OCI-LY1 (cell line): ENCODE measurements around the gene SDK1.

Source experiments
- H2AFZ ChIP-seq: fragments of 200-600 bp; sonication (generic), shearing (Covaris generic); 2 replicates; pipeline ENCODE4 v1.6.0; 2014; ENCODE audit warnings: antibody characterized with exemption, mild to moderate bottlenecking, low read length
- H3F3A ChIP-seq: fragments of 200-600 bp; sonication (generic), shearing (Covaris generic); 2 replicates; pipeline ENCODE4 v1.6.0; 2014; ENCODE audit warnings: mild to moderate bottlenecking, antibody characterized with exemption, low read length, moderate library complexity; ENCODE audit not compliant: insufficient read depth
- H3K27ac ChIP-seq: fragments of 200-600 bp; sonication (generic); 2 replicates; pipeline ENCODE4 v1.5.1; 2014; ENCODE audit warnings: low read length, mixed run types, mild to moderate bottlenecking, low read depth; ENCODE audit not compliant: poor library complexity, severe bottlenecking
- H3K27me3 ChIP-seq: fragments of 200-600 bp; sonication (generic); 2 replicates; pipeline ENCODE4 v1.6.0; 2014; ENCODE audit warnings: antibody characterized with exemption, mild to moderate bottlenecking, low read length, moderate library complexity; ENCODE audit not compliant: insufficient read depth
- H3K36me3 ChIP-seq: fragments of 200-600 bp; sonication (generic); 2 replicates; pipeline ENCODE4 v1.6.1; 2014; ENCODE audit warnings: mild to moderate bottlenecking, antibody characterized with exemption, low read length, moderate library complexity, mixed read lengths; ENCODE audit not compliant: insufficient read depth
- H3K4me1 ChIP-seq: fragments of 200-600 bp; sonication (generic); 2 replicates; pipeline ENCODE4 v1.5.1; 2014; ENCODE audit warnings: mild to moderate bottlenecking, low read length, moderate library complexity; ENCODE audit not compliant: insufficient read depth, severe bottlenecking
- H3K4me2 ChIP-seq: fragments of 200-600 bp; sonication (generic), shearing (Covaris generic); 2 replicates; pipeline ENCODE4 v1.6.1; 2014; ENCODE audit warnings: low read length
- H3K4me3 ChIP-seq: fragments of 200-600 bp; sonication (generic); 2 replicates; pipeline ENCODE4 v1.5.1; 2014; ENCODE audit warnings: low read length, low read depth, mild to moderate bottlenecking, mixed read lengths; ENCODE audit not compliant: poor library complexity, severe bottlenecking
- H3K79me2 ChIP-seq: fragments of 200-600 bp; shearing (Covaris generic); 2 replicates; pipeline ENCODE4 v1.6.1; 2016; ENCODE audit warnings: mixed run types, low read length, mixed read lengths; ENCODE audit not compliant: insufficient read depth
- H3K9ac ChIP-seq: fragments of 200-600 bp; sonication (generic), shearing (Covaris generic); 2 replicates; pipeline ENCODE4 v1.6.1; 2014; ENCODE audit warnings: mild to moderate bottlenecking, low read length, mixed read lengths
- H3K9me2 ChIP-seq: fragments of 200-600 bp; sonication (generic), shearing (Covaris generic); 2 replicates; pipeline ENCODE4 v1.6.1; 2014; ENCODE audit warnings: low read depth, mild to moderate bottlenecking, low read length, mixed read lengths
- H3K9me3 ChIP-seq: fragments of 200-600 bp; shearing (Covaris generic); 2 replicates; pipeline ENCODE4 v1.6.1; 2014; ENCODE audit warnings: low read length, mixed read lengths
- H4K20me1 ChIP-seq: fragments of 200-600 bp; sonication (generic), shearing (Covaris generic); 2 replicates; pipeline ENCODE4 v1.6.0; 2016; ENCODE audit warnings: mild to moderate bottlenecking, low read length; ENCODE audit not compliant: insufficient read depth
- CTCF ChIP-seq: fragments of 200-600 bp; sonication (generic), shearing (Covaris generic); IDR thresholded peaks from 2 replicates; pipeline ENCODE4 v1.5.1; 2017; ENCODE audit warnings: mild to moderate bottlenecking, antibody characterized with exemption, low read length, moderate library complexity, mixed read lengths
- EZH2 ChIP-seq: fragments of 200-600 bp; sonication (generic), shearing (Covaris generic); IDR thresholded peaks from 2 replicates; pipeline ENCODE4 v1.8.0; 2017; ENCODE audit warnings: borderline replicate concordance, mixed run types, mild to moderate bottlenecking, antibody characterized with exemption, low read length, moderate library complexity, mixed read lengths

Gene SDK1

DNA sequence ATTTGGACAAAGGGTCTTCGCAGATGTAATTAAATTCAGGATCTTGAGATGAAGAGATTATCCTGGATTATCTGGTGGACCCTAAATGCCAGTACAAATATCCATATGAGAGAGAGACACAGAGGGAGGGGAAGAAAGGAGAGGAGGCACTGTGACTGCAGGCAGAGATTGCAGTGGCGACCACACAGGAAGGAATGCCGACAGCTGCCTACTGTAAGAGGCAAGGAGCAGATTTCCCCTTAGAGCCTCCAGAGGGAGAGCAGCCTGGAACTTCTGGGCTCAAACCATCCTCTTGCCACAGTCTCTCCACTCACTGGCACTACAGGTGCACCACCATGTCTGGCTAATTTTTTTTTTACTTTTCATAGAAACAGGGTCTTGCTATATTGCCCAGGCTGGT, 152.3 kb downstream of the SDK1 start:
- no peak overlapping the region for H3K27ac ChIP-seq
- no peaks in the 10 kb centered on the region for H3K4me1 ChIP-seq
- TF ChIP-seq EZH2 (no peak), CTCF (no peak)
- H3K9me3 ChIP-seq = no peaks in the 10 kb centered on the region
- peaks cover 15% of the 10 kb centered on the region; the same call in 1 of the 2 replicates for H3K79me2 ChIP-seq
- no peak overlapping the region for H3K9ac ChIP-seq
- H3K36me3 ChIP-seq = peaks cover 8% of the 10 kb centered on the region; the same call in 1 of the 2 replicates
- H3F3A ChIP-seq = no peaks in the 10 kb centered on the region
- H2AFZ ChIP-seq = no peak overlapping the region
- H3K9me2 ChIP-seq = no peaks in the 10 kb centered on the region
- no peaks in the 10 kb centered on the region for H3K27me3 ChIP-seq
- H3K4me2 ChIP-seq = no peak overlapping the region
- H3K4me3 ChIP-seq = no peak overlapping the region
- no peaks in the 10 kb centered on the region for H4K20me1 ChIP-seq

- H3K4me2 ChIP-seq = no peak overlapping the region
- no peak overlapping the region for H3K27ac ChIP-seq
- H3F3A ChIP-seq = no peaks in the 10 kb centered on the region
- no peak for TF ChIP-seq EZH2
- TF ChIP-seq CTCF = no peak
- no peak overlapping the region for H3K4me3 ChIP-seq
- H3K9me3 ChIP-seq = no peaks in the 10 kb centered on the region
- no peaks in the 10 kb centered on the region for H3K27me3 ChIP-seq
- H3K9ac ChIP-seq = no peak overlapping the region
- H3K36me3 ChIP-seq = peaks cover 4% of the 10 kb centered on the region; the same call in 1 of the 2 replicates
- peaks cover 29% of the 10 kb centered on the region; the same call in 1 of the 2 replicates for H3K79me2 ChIP-seq
- peaks cover 7% of the 10 kb centered on the region for H3K4me1 ChIP-seq
- no peaks in the 10 kb centered on the region for H4K20me1 ChIP-seq
- H2AFZ ChIP-seq = no peak overlapping the region
- H3K9me2 ChIP-seq = no peaks in the 10 kb centered on the region
Observed at GRCh38 chr7:3455806-3456595, 154.9 kb downstream of the SDK1 start.

- Histone ChIP-seq H3K4me2 (no peak overlapping the region), H3K9me2 (no peaks in the 10 kb centered on the region), H3K27ac (no peak overlapping the region), H3K79me2 (peaks cover 30% of the 10 kb centered on the region; the same call in 1 of the 2 replicates), H4K20me1 (no peaks in the 10 kb centered on the region), H3K9ac (no peak overlapping the region), H3K4me1 (peaks cover 21% of the 10 kb centered on the region), H3K9me3 (no peaks in the 10 kb centered on the region), H3K36me3 (peaks cover 4% of the 10 kb centered on the region; the same call in 1 of the 2 replicates), H3F3A (no peaks in the 10 kb centered on the region), H2AFZ (no peak overlapping the region), H3K27me3 (no peaks in the 10 kb centered on the region), H3K4me3 (no peak overlapping the region)
- TF ChIP-seq EZH2 (no peak), CTCF (no peak)
Observed at GRCh38 chr7:3459111-3459510, 158.1 kb downstream of the SDK1 start.
